Bronchial epithelial cell (primary cell): ENCODE measurements around the gene GIGYF1. TPM values are rescaled to one million over a fixed set of nuclear protein-coding genes. Genes with fewer than 3 reads are reported as not detected.

Experiments used
- DNase-seq: peaks from one replicate; pipeline ENCODE4 v3.0.0-alpha.2; 2010; ENCODE audit warnings: low read depth
- FAIRE-seq: peaks from 2 replicates; lab custom pipeline; 2011; peaks lifted over from hg19 to GRCh38; lab: Jason Lieb, UNC
- H3K27me3 ChIP-seq: 2 replicates; pipeline ENCODE4 v1.5.1; 2011; ENCODE audit warnings: low read length; ENCODE audit not compliant: control insufficient read depth, insufficient read depth
- H3K36me3 ChIP-seq: 2 replicates; pipeline ENCODE4 v1.5.1; 2011; ENCODE audit warnings: low read length; ENCODE audit not compliant: control insufficient read depth, insufficient read depth
- H3K4me3 ChIP-seq: 2 replicates; pipeline ENCODE4 v1.5.1; 2011; ENCODE audit warnings: mild to moderate bottlenecking, low read depth, low read length, control low read depth
- CTCF ChIP-seq: IDR thresholded peaks from 2 replicates; pipeline ENCODE4 v1.5.1; 2011; ENCODE audit warnings: mild to moderate bottlenecking, moderate library complexity, low read length, control low read depth, inconsistent platforms; ENCODE audit not compliant: insufficient read depth, severe bottlenecking
- total RNA-seq: library from RNA; depleted of rRNA; stranded (reverse); fragments of >200 nt; gene quantifications from 2 replicates; pipeline ENCODE4 v1.2.1, GENCODE V29; 2014

Gene GIGYF1
- total RNA-seq, 1 donor from 2014 or later, result 14.2 TPM

- Histone ChIP-seq H3K27me3 (no peaks in the 10 kb centered on the region), H3K4me3 (peak overlapping the region; percentile 67), H3K36me3 (peaks cover 19% of the 10 kb centered on the region)
- no peak for TF ChIP-seq CTCF
- DNase-seq (no peak), FAIRE-seq (no peak)
Observed at GRCh38 chr7:100692578-100692961, 1.5 kb downstream of the GIGYF1 start.

DNA sequence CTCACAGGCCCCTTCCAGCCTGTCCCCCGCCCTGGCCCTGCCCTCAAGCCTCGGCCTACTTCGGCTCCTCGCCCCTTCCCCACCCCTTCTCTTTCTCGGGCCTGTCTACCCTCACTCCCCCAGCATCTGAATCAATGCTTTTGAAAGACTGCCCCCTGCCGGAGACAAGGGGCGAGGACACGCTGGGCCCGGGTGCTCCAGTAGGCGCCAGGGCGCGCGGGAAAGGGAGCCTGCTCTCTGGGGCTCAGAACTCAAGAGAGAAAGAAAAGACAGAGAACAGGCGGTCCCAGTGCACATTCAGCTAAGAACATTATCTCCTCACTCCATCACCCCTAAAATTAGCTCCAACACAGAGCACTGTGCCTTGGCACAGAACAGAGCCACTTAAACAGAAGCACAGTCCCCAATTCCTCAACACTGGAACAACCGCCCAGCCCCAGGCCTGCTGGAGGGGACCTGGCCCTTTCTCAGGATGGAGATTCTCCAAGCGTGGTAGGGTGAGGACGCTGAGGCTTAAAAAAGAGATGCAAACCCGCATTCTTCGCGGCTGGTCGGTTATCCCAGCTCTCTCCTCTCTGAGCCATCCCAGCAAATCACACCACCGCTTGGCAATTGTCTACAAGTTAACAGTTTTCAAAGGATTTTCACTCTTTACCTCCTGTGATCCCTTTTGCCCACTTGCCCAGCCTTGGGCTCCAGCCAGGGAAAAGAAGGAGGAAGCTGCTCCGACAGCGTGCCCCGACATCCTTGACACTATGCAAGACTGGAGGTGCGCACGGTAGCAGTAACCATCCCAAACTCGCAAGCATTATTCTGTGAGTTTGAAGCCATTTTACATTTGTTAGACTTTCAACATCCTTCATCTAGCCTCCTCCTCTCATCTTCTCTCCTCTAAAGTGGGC lies 2.1 kb downstream of the GIGYF1 start:
- DNase-seq, result peak; percentile 41
- FAIRE-seq, result no peak
- TF ChIP-seq CTCF, result peak; percentile 83
- Histone ChIP-seq H3K27me3 (no peaks in the 10 kb centered on the region), H3K4me3 (no peak overlapping the region), H3K36me3 (peaks cover 21% of the 10 kb centered on the region)

DNA sequence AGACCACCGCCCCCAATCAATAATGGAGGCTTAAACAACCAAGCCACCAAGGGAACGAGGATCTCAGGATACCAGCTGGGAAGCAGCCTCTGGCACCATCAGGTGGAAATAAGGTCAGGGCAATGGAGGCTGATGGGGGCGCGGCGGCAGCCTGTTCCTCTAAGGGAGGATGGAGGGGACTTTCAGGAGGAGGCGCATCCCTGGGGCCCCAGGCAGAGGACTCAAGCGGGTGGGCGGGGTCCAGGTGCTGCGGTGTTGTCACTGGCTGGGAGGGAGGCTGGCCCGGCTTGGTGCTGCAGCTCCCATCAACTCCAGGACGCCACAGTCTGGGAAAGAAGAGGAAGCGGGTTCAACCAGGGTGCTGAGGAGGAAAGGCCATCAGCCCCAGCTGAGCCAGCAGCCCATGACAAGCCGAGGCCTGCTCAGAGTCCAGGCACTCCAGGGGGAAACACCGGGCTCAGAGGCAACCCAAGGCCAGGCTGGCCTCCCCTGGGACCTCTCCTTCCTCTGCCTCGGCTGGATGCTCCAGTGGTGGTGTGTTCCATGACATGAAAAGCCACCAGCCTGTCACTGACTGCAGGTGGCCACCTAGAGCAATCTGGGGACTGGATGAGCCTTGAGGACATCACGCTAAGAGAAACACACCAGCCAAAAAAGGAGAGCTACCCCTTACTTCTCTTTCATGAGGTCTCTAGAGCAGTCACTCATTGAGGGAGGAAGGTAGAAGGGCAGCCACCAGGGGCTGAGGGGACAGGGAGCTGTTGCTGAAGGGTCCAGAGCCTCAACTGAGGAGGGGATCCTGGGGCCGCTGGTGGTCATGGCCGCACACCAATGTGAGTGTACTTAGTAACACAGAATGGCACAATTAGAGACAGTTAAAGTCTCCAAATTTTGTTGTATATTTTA lies 4.6 kb downstream of the GIGYF1 start:
- H3K36me3 ChIP-seq, result peaks cover 29% of the 10 kb centered on the region
- FAIRE-seq, result no peak
- H3K27me3 ChIP-seq, result no peaks in the 10 kb centered on the region
- no peak overlapping the region for H3K4me3 ChIP-seq
- DNase-seq, result no peak
- TF ChIP-seq CTCF, result no peak

- H3K36me3 ChIP-seq, result peaks cover 33% of the 10 kb centered on the region
Observed at GRCh38 chr7:100688326-100688860, 5.7 kb downstream of the GIGYF1 start.

More at GRCh38 chr7:100688326-100688860, 5.7 kb downstream of the GIGYF1 start:
- Histone ChIP-seq H3K4me3 (no peak overlapping the region), H3K27me3 (no peaks in the 10 kb centered on the region)
- TF ChIP-seq CTCF, result no peak
- DNase-seq (no peak), FAIRE-seq (no peak)
